AG04450 (cell line): ENCODE data around the gene UGT3A1. TPM values are rescaled to one million over a fixed set of nuclear protein-coding genes. Genes with fewer than 3 reads are reported as not detected.

Source experiments
- CTCF ChIA-PET: fragments of 300-600, 350-600 bp; formaldehyde crosslinking; extraction: SDS; loops from one replicate; lab custom pipeline; 2022; ENCODE audit warnings: antibody characterized with exemption, inconsistent platforms; lab: Charles Lee
- POLR2A ChIA-PET: fragments of 350-600 bp; formaldehyde crosslinking; extraction: SDS; loops from one replicate; lab custom pipeline; 2021; ENCODE audit warnings: antibody characterized with exemption, inconsistent platforms; lab: Yijun Ruan, JAX
- DNase-seq: peaks from one replicate; pipeline ENCODE4 v3.0.0-alpha.2; 2011; ENCODE audit warnings: low read depth, low spot score
- H3K27ac ChIP-seq: one replicate; pipeline ENCODE4 v1.5.1; 2012; ENCODE audit warnings: low read depth, low read length, control low read depth
- H3K27me3 ChIP-seq: one replicate; pipeline ENCODE4 v1.6.0; 2012; ENCODE audit warnings: low read length; ENCODE audit not compliant: control insufficient read depth, insufficient read depth
- H3K4me3 ChIP-seq: 2 replicates; pipeline ENCODE4 v1.5.1; 2011; ENCODE audit warnings: mild to moderate bottlenecking, low read depth, low read length, control low read depth
- H3K9me3 ChIP-seq: 2 replicates; pipeline ENCODE4 v1.5.1; 2012; ENCODE audit warnings: low read length; ENCODE audit not compliant: control insufficient read depth, insufficient read depth
- polyA plus RNA-seq: library from polyadenylated mRNA; depleted of rRNA; stranded (reverse); fragments of >200 nt; gene quantifications from 2 replicates; pipeline ENCODE4 v1.2.3, GENCODE V29; 2011
- TF ChIP-seq, protein P1 (sequence below): IDR thresholded peaks from 2 replicates; pipeline ENCODE4 v1.5.1; 2011; ENCODE audit warnings: low read depth, low read length, control low read depth, inconsistent platforms

The UGT3A1 gene
- polyA plus RNA-seq, 1 experiment: not detected

DNA sequence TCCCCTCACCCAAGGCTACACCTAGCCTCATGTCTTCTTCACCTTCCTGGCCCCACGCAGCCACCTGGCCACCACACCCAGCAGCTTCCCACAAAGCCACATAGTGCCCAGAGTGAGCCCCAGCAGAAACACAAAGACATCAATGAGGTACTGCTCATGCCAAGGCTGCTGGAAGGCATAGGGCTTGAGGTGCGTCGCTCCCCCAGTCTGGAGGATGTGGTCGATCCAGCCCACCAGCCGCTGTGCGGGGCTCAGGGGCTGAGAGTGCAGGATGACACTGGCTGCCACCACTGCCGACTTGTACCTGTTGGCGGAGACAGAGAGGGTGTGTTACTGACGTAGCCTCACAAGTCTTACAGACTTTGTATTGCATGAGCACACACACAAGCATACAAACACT lies 37.0 kb downstream of the UGT3A1 start:
- TF ChIP-seq, protein P1, sequence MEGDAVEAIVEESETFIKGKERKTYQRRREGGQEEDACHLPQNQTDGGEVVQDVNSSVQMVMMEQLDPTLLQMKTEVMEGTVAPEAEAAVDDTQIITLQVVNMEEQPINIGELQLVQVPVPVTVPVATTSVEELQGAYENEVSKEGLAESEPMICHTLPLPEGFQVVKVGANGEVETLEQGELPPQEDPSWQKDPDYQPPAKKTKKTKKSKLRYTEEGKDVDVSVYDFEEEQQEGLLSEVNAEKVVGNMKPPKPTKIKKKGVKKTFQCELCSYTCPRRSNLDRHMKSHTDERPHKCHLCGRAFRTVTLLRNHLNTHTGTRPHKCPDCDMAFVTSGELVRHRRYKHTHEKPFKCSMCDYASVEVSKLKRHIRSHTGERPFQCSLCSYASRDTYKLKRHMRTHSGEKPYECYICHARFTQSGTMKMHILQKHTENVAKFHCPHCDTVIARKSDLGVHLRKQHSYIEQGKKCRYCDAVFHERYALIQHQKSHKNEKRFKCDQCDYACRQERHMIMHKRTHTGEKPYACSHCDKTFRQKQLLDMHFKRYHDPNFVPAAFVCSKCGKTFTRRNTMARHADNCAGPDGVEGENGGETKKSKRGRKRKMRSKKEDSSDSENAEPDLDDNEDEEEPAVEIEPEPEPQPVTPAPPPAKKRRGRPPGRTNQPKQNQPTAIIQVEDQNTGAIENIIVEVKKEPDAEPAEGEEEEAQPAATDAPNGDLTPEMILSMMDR: no peak
- Histone ChIP-seq H3K9me3 (no peaks in the 10 kb centered on the region), H3K27me3 (peaks cover 3% of the 10 kb centered on the region), H3K27ac (no peak overlapping the region), H3K4me3 (no peak overlapping the region)
- DNase-seq: no peak
- POLR2A ChIA-PET: no interaction called here
- CTCF ChIA-PET: no interaction called here

DNA sequence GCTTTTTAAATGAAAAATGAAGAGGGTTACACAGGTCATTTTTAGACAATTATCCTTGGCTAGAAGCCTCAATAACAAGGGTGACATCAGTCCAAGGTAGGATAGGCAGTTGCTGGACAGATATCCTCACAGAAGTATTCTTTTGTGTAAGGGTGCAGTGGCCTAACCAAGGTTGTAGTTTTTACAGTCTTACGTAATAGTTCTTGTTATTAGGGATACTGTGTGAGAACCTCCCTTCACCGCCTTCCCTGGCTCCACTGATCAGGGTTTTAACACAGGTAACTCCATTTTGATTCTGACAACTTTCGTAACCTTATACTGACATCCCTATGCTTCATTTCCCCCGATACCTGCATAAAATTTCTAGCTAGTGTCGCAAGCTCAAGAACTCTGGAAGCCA lies 44.1 kb downstream of the UGT3A1 start:
- H3K4me3 ChIP-seq: no peak overlapping the region
- no peaks in the 10 kb centered on the region for H3K9me3 ChIP-seq
- peaks cover 6% of the 10 kb centered on the region for H3K27me3 ChIP-seq
- DNase-seq: no peak
- POLR2A ChIA-PET: no interaction called here
- CTCF ChIA-PET: no interaction called here
- TF ChIP-seq, protein P1: no peak
- H3K27ac ChIP-seq: no peak overlapping the region

DNA sequence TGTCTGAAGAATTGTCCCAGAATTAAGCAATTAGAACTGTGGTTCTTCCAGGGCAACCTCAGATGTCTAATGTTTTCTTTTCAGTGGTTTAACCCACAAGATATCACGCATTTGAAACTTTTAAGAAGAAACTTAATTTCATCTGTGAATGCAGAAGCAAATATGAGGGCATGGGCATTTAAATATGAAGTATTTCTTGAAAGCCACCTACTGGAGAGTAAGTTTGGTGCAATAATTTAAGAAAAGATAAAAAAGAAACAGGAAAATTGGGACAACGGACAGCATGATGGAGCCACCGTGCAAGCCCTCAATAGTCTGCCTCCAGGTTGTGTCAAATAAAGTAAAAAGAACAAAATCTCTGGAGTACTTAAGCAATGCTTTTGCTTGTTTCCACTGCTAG lies 51.6 kb downstream of the UGT3A1 start:
- Histone ChIP-seq H3K4me3 (no peak overlapping the region), H3K27ac (no peak overlapping the region), H3K9me3 (no peaks in the 10 kb centered on the region), H3K27me3 (peaks cover 10% of the 10 kb centered on the region)
- POLR2A ChIA-PET: no interaction called here
- TF ChIP-seq, protein P1: peak; percentile 33; the same call in 1 of the 2 replicates
- DNase-seq: no peak
- CTCF ChIA-PET: interaction anchor here (0.6 to 1.4 kb wide), 4 partner anchors 9 to 492 kb away, joined by 3 to 4 read pairs (median 3); no protein-coding TSS in a partner anchor

DNA sequence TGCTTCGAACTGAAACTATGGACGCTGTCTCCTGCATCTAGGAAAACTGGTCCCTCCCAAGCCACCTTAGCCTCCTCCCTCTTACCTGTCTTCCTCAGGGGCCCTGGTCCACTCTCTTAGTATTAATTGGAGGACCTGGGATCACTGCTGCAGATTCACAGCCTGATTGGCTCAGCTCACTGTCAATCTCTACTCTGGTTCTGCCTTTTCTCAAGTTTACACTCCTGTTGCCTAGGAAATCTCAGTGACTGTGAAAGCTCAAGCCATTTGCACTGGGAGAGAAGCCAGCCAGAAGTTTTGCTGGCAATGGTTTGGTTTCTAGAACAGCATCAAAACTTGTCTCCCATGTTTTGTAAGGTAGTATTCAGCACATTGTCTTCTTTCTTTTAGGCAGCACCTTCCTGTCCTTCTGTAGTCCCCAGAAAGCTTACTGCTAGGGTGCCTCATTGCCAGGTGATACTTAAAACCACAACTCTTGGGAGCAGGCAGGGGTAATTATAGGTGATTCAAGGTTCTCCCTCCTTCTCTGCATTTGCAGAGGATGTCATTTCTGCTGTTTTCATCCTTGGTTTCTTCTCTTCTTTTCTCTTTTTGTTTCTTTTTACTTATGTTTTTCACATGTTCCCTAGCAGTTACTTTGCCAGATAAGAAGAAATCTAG lies 52.5 kb downstream of the UGT3A1 start, which contains the start of gene CAPSL:
Gene CAPSL, minus strand, starts transcription at position 55 of the 660 bp plus-strand sequence. CDS start 17,502 bp downstream, outside the sequence.
- no peak for DNase-seq
- Histone ChIP-seq H3K27me3 (peaks cover 9% of the 10 kb centered on the region), H3K9me3 (no peaks in the 10 kb centered on the region), H3K4me3 (no peak within 1 kb of the TSS), H3K27ac (no peak within 1 kb of the TSS)
- ChIA-PET CTCF (interaction anchor here (0.6 to 1.5 kb wide), 7 partner anchors 8 to 492 kb away, joined by 3 to 9 read pairs (median 4); no protein-coding TSS in a partner anchor), POLR2A (interaction anchor here (0.7 kb wide), 1 partner anchor 448 kb away, joined by 3 read pairs; no protein-coding TSS in a partner anchor)
- TF ChIP-seq, protein P1: no peak

DNA sequence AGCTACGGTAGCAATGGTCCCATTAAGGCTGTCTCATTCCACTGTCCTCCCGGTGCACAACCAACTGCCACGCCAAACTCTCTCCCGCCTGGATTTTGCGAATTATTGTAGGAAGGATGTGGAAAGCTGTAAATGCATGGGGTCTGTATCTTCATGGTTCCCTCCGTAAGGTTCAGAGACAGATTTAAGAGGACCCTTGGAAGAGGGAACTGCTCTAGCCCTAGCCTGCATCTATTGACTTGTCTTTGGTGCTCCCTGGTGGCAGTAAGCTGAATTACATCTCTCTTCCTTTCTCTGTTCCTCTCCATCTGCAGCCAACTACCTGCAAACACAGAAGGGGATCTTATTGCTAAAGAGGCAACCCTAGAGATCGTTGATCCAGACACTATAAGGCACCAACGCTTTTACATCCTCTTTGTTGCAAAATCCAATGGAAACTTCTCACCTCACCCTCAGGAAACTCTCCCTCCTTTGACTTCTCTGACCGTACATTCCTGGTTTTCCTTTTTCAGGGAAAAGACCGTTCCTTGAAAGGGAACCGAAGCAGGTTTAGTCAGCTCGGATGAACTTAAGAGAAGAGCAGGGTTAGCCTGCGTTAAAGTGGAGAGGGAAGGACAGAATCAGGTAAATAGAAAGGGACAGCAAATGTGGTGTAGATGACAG lies 64.7 kb downstream of the UGT3A1 start:
- TF ChIP-seq, protein P1: peak; percentile 88
- DNase-seq: no peak
- no peak overlapping the region for H3K4me3 ChIP-seq
- no peaks in the 10 kb centered on the region for H3K27me3 ChIP-seq
- H3K27ac ChIP-seq: peak overlapping the region; percentile 1
- H3K9me3 ChIP-seq: no peaks in the 10 kb centered on the region
- POLR2A ChIA-PET: no interaction called here
- CTCF ChIA-PET: interaction anchor here (0.5 to 8.4 kb wide), 62 partner anchors 11 to 997 kb away, joined by 3 to 254 read pairs (median 4); partner anchors contain the start of genes CAPSL, DNAJC21, PRLR and SPEF2
